Lower leg skin (tissue), 4 donors: ENCODE results near the gene ATP2B2. TPM values are rescaled to one million over a fixed set of nuclear protein-coding genes. Genes with fewer than 3 reads are reported as not detected.
"Not testable (repeated sequence)": the region's sequence is repeated elsewhere in the genome, so short reads cannot be mapped to it uniquely, and the experiment has no call there.

ENCODE experiments used
- DNase-seq, 2 donors: peaks; one replicate each; pipeline ENCODE4 v3.0.0-alpha.2; 2019; ENCODE audit warnings: low spot score in 2 of 2
- H3K4me3 ChIP-seq: fragments of 200-600 bp; sonication (generic); 2 replicates; pipeline ENCODE4 v1.5.1; 2017; ENCODE audit warnings: mild to moderate bottlenecking, low read depth; ENCODE audit not compliant: poor library complexity, severe bottlenecking
- CTCF ChIP-seq, 3 donors: fragments of 450-650 bp; IDR thresholded peaks; one replicate each; pipeline ENCODE4 v1.5.1; 2016; ENCODE audit warnings: antibody characterized with exemption in 3 of 3, mild to moderate bottlenecking in 3 of 3, moderate library complexity in 2 of 3
- POLR2A ChIP-seq, 2 donors: fragments of 450-650 bp; IDR thresholded peaks; one replicate each; pipeline ENCODE4 v1.6.1; 2016 to 2017; ENCODE audit warnings: antibody characterized with exemption in 2 of 2, mild to moderate bottlenecking in 1 of 2, moderate library complexity in 1 of 2
- WGBS, 2 donors: methylation state at CpG; one replicate each; pipeline ENCODE4 v1.1.5; 2018; 5-methylcytosine and 5-hydroxymethylcytosine counted together
- intact Hi-C: fragments of 100-400 bp; cut with DNase I; formaldehyde crosslinking; loops from one replicate; pipeline ENCODE4 v1.15.0; 2023; ENCODE audit warnings: low total_unique reads
- total RNA-seq, 4 donors: library from RNA; depleted of rRNA; stranded (reverse); fragments of >200 nt; gene quantifications; one replicate each; pipeline ENCODE4 v1.1.0, GENCODE V29; 2016

Gene ATP2B2
- total RNA-seq, 4 donors from 2014 or later: 0.12 to 0.45 (median 0.19) TPM; not detected in 1

- WGBS, 2 donors: 63 to 69% methylated on average over 6 of the region's 6 CpGs
Observed at GRCh38 chr3:10547841-10548783, 42.7 kb upstream of the ATP2B2 start.

GRCh38 chr3:10547413-10547812 is 42.0 kb upstream of the ATP2B2 start:
- 84 to 88% methylated on average over 7 of the region's 7 CpGs for WGBS, 2 donors
- DNase-seq: peak in 1 of 2 donors; percentile 50
- no peak overlapping the region for H3K4me3 ChIP-seq
- intact Hi-C loops: no loop called here
- no peak for TF ChIP-seq CTCF (IDR thresholded peaks at IDR 0.05)
- no peak for TF ChIP-seq POLR2A (IDR thresholded peaks at IDR 0.05)

More at GRCh38 chr3:10547841-10548783, 42.7 kb upstream of the ATP2B2 start:
- DNase-seq: peak in 1 of 2 donors; percentile 48
- no peak overlapping the region for H3K4me3 ChIP-seq
- intact Hi-C loops: no loop called here
- TF ChIP-seq POLR2A (IDR thresholded peaks at IDR 0.05) (no peak), CTCF (IDR thresholded peaks at IDR 0.05) (no peak)

GRCh38 chr3:10546820-10547263 is 41.5 kb upstream of the ATP2B2 start:
- intact Hi-C loops: no loop called here
- WGBS, 2 donors: 86 to 92% methylated on average over 14 of the region's 14 CpGs
- H3K4me3 ChIP-seq: no peak overlapping the region
- DNase-seq: peak in 1 of 2 donors; percentile 54
- TF ChIP-seq CTCF (IDR thresholded peaks at IDR 0.05) (no peak), POLR2A (IDR thresholded peaks at IDR 0.05) (no peak)

GRCh38 chr3:10546181-10546624 is 40.8 kb upstream of the ATP2B2 start:
- peak in 1 of 2 donors; percentile 72 for DNase-seq
- TF ChIP-seq CTCF (IDR thresholded peaks at IDR 0.05) (no peak), POLR2A (IDR thresholded peaks at IDR 0.05) (no peak)
- intact Hi-C loops: no loop called here

GRCh38 chr3:10542518-10542917 is 37.1 kb upstream of the ATP2B2 start:
- 78 to 85% methylated on average over 2 of the region's 2 CpGs for WGBS, 2 donors

More at GRCh38 chr3:10546181-10546624, 40.8 kb upstream of the ATP2B2 start:
- 67 to 84% methylated on average over 5 of the region's 5 CpGs for WGBS, 2 donors
- H3K4me3 ChIP-seq: no peak overlapping the region

GRCh38 chr3:10540347-10540746 is 35.0 kb upstream of the ATP2B2 start:
- WGBS, 2 donors: 81 to 87% methylated on average over 6 of the region's 6 CpGs
- DNase-seq, H3K4me3 ChIP-seq, intact Hi-C loops: not testable (repeated sequence)

More at GRCh38 chr3:10542518-10542917, 37.1 kb upstream of the ATP2B2 start:
- intact Hi-C loops: no loop called here
- TF ChIP-seq CTCF (IDR thresholded peaks at IDR 0.05) (no peak), POLR2A (IDR thresholded peaks at IDR 0.05) (no peak)
- H3K4me3 ChIP-seq: no peak overlapping the region
- no peak for DNase-seq
